ENCODE results near the gene NHLRC3.

GRCh38 chr13:39056018-39056417 lies 17.8 kb downstream of the NHLRC3 start:
- TF ChIP-seq POLR2A (IDR thresholded peaks at IDR 0.05; ENCODE audit: low read depth, low read length) (no peak), POLR2AphosphoS5 (IDR thresholded peaks at IDR 0.05; ENCODE audit: insufficient read depth, low read depth, low read length) (no peak), CTCF (IDR thresholded peaks at IDR 0.05; ENCODE audit: extremely low read depth in 1 of 2, insufficient read depth in 1 of 2, low read depth in 1 of 2, low read length in 2 of 2) (no peak), EZH2 (IDR thresholded peaks at IDR 0.05; ENCODE audit: borderline replicate concordance, low read depth, low read length, severe bottlenecking) (no peak), MAX (IDR thresholded peaks at IDR 0.05; ENCODE audit: insufficient read depth, insufficient read length) (no peak), MYC (IDR thresholded peaks at IDR 0.05; ENCODE audit: low read depth, low read length) (no peak), JUN (IDR thresholded peaks at IDR 0.05; ENCODE audit: borderline replicate concordance, insufficient read depth, insufficient read length, low read depth) (no peak)
